Measurements from ENCODE around the gene PPP6R3.

DNA sequence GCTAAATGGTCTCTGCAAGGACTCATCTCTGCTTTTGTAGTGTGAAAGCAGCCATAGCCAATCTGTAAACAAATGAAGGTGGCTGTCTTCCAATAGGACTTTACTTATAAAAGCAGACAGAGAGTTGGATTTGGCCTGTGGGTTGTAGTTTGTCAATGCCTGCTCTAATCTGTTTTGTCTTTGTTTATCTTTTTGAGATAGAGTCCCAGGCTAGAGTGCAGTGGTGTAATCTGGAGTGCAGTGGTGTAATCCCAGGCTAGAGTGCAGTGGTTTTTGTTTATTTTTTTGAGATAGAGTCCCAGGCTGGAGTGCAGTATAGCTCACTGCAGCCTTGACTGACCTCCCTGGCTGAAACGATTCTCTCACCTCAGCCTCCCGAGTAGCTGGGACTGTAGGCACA is 8.6 kb downstream of the PPP6R3 start:
- TF ChIP-seq EP300 (conservative IDR thresholded peaks at IDR 0.05; ENCODE audit: poor library complexity, severe bottlenecking) (no peak), MXI1 (conservative IDR thresholded peaks at IDR 0.05; ENCODE audit: poor library complexity, severe bottlenecking) (no peak), EZH2 (IDR thresholded peaks at IDR 0.05; ENCODE audit: borderline replicate concordance, insufficient read depth, low read length, poor library complexity, severe bottlenecking) (no peak), POLR2AphosphoS5 (IDR thresholded peaks at IDR 0.05) (no peak), REST (IDR thresholded peaks at IDR 0.05; ENCODE audit: borderline replicate concordance) (no peak)
- TF ChIP-seq, protein P1, sequence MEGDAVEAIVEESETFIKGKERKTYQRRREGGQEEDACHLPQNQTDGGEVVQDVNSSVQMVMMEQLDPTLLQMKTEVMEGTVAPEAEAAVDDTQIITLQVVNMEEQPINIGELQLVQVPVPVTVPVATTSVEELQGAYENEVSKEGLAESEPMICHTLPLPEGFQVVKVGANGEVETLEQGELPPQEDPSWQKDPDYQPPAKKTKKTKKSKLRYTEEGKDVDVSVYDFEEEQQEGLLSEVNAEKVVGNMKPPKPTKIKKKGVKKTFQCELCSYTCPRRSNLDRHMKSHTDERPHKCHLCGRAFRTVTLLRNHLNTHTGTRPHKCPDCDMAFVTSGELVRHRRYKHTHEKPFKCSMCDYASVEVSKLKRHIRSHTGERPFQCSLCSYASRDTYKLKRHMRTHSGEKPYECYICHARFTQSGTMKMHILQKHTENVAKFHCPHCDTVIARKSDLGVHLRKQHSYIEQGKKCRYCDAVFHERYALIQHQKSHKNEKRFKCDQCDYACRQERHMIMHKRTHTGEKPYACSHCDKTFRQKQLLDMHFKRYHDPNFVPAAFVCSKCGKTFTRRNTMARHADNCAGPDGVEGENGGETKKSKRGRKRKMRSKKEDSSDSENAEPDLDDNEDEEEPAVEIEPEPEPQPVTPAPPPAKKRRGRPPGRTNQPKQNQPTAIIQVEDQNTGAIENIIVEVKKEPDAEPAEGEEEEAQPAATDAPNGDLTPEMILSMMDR (IDR thresholded peaks at IDR 0.05; ENCODE audit: poor library complexity, severe bottlenecking): no peak

Measured in neural cell (in vitro differentiated cells).